Endothelial cell of umbilical vein (primary cell): ENCODE measurements around the gene LRRC8C.

ENCODE experiments used
- CTCF ChIP-seq, 2 donors: IDR thresholded peaks; 1 replicate in 1 of 2; 2 replicates in 1 of 2; pipeline ENCODE4 v1.5.1; 2011; ENCODE audit warnings: low read length in 2 of 2, mild to moderate bottlenecking in 2 of 2, moderate library complexity in 2 of 2, control low read depth in 1 of 2, inconsistent platforms in 1 of 2, low read depth in 1 of 2; ENCODE audit not compliant: insufficient read depth in 1 of 2; ENCODE audit errors: extremely low read depth in 1 of 2
- EZH2 ChIP-seq: IDR thresholded peaks from 2 replicates; pipeline ENCODE4 v1.6.1; 2012; ENCODE audit warnings: borderline replicate concordance, low read depth, mild to moderate bottlenecking, moderate library complexity, low read length, inconsistent platforms; ENCODE audit not compliant: severe bottlenecking
- GATA2 ChIP-seq: IDR thresholded peaks from 2 replicates; pipeline ENCODE4 v1.7.0; 2011; ENCODE audit warnings: low read depth, mild to moderate bottlenecking, moderate library complexity, mixed read lengths, low read length; ENCODE audit not compliant: insufficient read length, insufficient read depth
- JUN ChIP-seq: IDR thresholded peaks from 2 replicates; pipeline ENCODE4 v1.6.1; 2011; ENCODE audit warnings: borderline replicate concordance, low read depth; ENCODE audit not compliant: insufficient read length, insufficient read depth
- MYC ChIP-seq: IDR thresholded peaks from one replicate; pipeline ENCODE4 v1.6.1; 2011; ENCODE audit warnings: mild to moderate bottlenecking, low read depth, low read length
- POLR2A ChIP-seq: IDR thresholded peaks from 2 replicates; pipeline ENCODE4 v1.6.1; 2012; ENCODE audit warnings: low read depth, mild to moderate bottlenecking, control low read depth, low read length
- POLR2AphosphoS5 ChIP-seq: IDR thresholded peaks from 2 replicates; pipeline ENCODE4 v1.6.1; 2012; ENCODE audit warnings: low read depth, mild to moderate bottlenecking, control low read depth, low read length, moderate library complexity; ENCODE audit not compliant: insufficient read depth

GRCh38 chr1:89733748-89734147 lies 100.8 kb downstream of the LRRC8C start:
- TF ChIP-seq CTCF (IDR thresholded peaks at IDR 0.05; ENCODE audit: extremely low read depth in 1 of 2, insufficient read depth in 1 of 2, low read depth in 1 of 2, low read length in 2 of 2) (no peak), POLR2AphosphoS5 (no peak), POLR2A (no peak), EZH2 (no peak), MYC (no peak), GATA2 (no peak), JUN (no peak)
